GM19468 (cell line): ENCODE measurements around the gene TTC7B.

Experiments
- ATAC-seq: cut with Tn5 transposase; IDR thresholded peaks from one replicate; pipeline ENCODE4 v1.9.1; 2021; ENCODE audit warnings: mild to moderate bottlenecking, moderate library complexity, moderate number of reproducible peaks; ENCODE audit not compliant: unreplicated experiment; ENCODE audit errors: extremely low read depth

TTC7B gene

DNA sequence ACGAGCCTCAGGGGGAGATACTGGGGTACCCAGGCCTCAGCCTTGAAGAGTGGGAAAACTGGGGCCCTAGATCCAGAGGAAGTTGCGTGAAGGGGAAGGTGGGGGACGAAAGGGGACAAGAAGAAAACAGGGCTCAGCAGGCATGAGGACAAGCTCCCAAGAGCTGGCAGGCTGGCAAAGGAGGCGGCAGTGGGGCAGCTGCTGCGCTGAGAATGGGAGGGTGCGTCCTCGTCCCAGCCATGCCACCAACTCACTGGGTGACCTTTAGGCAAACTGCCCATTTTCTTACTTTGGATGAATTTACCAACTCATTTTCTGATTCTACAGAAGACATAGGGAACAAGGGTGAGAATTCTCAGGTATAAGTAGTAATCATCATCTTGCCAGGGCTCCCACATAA lies 133.6 kb downstream of the TTC7B start:
- no peak for ATAC-seq

DNA sequence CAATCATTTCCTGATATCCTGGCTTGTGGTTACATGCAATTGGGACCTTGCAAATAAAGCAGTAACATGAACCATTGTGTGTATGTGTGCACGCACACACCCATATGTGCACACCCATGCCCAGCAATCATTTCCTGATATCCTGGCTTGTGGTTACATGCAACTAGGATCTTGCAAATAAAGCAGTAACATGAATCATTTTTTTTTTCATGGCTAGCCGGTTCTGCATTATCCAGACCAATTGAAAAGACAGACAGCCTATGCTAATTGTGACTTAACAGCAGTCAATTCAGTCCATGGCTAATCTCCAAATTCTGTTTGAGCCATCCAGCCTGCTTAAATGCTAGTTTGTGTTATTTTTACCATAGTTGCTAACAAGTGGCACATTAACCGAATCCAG lies 134.3 kb downstream of the TTC7B start:
- no peak for ATAC-seq

DNA sequence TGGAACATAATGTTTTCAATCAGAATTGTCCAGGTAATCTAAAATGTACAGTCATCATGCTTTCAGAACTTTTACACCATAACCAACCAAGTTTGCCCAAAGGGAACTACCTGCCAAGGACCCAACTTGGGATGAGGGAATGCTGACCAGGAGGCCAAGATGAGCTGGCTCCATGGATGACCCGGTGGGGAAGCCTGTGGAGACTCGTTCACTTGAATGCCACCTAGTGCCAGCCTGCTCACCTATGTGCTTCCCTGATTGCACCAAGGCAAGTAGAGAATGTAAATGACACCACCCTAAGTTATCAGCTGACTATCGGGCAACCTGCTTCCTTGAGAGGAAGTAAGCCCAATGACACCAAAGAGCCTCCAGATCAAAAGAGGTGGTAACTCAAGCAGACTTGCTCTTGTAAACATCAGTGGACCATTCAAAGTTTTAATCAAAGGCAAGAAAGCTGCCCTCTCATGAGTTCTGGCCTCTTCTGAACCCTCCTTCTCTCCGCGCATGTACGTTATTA lies 137.3 kb downstream of the TTC7B start:
- no peak for ATAC-seq

DNA sequence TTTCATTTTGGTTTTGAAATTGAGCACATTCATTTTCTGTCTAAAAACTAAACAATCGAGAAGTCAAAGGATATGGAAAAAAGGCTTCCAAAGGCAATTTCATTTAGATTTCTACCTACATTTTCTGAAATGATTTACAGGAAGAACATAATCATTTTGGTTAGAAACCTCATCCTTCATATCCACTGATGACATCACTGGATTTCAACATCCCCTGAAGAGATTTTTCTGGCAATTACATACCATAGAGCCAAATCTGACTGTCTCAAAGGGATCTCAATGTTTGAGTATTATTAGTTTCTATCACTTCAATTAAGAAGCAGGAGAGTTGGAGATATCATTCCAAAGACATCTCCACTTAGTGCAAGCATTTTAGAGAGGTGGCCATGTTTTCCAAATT lies 137.8 kb downstream of the TTC7B start:
- ATAC-seq: no peak

DNA sequence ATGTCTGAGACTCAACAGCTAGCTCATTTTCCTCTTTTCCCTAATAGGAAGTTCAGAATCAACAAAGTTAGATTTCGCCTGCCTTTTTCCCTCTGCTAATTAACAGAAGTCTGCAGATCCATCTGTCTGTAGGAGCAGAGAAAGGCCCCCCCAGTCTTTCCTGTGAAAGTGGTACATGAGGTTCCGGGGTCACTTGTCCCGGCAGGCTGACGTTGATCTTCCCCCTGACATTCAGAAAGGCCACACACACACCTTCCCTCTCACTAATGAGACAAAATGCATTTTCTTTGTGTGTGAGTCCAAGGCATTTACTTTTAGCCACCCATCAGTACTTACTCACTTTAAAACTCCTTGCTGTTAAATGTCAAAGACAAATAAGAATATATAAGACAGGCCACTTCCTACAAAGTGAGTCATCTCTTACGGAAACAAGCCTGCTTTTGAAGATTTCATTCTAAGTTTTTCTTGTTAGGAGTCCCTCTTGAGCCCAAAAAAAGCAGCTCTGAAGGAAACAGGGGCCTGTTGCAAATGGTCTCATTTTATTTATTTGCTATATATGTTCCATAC lies 138.7 kb downstream of the TTC7B start:
- no peak for ATAC-seq

DNA sequence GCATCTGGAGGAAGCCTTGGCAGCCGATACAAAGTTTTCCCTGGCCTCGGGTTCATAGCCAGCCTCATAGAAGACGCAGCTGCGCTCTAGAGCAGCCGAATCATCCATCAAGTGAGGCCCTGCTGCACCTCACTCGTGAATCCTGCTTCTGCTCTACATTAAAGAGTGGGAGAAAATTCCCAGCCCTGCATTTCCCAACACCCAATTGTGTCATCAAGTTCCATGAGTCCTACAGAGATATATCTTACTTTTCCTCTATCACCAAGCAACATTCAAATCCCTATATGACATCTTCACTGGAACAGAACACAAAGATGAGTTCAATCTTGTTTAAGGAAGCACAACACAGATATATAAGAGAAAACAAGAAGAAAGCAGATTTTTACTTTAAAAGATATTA lies 139.3 kb downstream of the TTC7B start:
- no peak for ATAC-seq

DNA sequence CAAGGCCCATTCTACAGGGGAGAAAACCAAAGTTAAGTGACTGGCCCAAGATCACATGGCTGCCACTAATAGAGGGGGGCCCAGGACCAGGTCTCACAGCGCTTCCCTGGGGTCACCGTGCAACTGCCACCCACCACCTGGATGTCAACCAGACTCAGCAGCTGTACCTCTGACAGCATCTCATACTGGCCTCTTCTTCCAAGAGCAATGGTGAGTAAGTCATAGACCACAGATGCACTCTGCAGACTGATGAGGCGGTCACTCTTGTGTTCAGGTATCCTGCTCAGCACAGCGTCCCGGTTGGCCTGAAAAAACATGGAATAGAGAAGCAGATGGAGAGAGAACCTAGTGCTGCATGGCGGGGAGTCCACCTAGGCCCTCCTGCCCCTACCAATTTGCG lies 139.9 kb downstream of the TTC7B start:
- no peak for ATAC-seq

DNA sequence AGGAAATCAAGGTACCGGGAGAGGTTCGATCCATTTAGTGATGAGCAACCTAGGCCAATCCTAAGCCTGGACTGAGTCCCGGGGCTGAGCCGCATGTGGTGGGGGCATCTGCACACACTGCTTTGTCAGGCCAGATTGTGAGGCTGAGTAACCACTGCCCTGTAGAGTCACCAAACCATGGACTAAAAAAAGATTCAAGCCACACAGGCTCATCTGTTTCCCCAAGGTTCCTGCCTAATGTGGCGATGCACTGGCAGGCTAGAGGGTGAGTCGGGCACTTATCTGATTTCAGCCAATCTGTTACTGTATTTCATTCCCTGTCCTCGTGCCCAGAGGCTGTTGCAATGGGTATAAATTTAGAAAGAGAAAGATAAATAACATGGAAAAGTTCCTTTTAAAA lies 140.8 kb downstream of the TTC7B start:
- no peak for ATAC-seq

DNA sequence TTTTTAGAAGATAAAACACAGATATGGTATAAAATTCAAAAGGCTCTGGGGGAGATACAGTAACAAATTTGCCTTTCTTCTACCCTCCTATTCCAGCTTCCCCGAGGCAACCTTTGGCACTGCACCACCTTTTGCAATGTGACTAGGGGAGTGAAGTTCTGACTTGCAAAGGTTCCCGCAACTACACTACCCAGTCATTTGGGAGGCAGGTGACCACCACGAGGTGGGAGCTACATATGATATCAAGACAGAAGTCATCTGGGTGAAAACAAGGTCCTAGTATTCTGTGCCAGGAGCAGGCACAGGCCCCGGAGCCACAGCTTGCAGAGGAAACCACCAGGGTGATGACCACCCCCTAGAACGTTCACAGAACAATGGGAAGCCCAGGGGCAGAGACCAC lies 141.5 kb downstream of the TTC7B start:
- no peak for ATAC-seq

DNA sequence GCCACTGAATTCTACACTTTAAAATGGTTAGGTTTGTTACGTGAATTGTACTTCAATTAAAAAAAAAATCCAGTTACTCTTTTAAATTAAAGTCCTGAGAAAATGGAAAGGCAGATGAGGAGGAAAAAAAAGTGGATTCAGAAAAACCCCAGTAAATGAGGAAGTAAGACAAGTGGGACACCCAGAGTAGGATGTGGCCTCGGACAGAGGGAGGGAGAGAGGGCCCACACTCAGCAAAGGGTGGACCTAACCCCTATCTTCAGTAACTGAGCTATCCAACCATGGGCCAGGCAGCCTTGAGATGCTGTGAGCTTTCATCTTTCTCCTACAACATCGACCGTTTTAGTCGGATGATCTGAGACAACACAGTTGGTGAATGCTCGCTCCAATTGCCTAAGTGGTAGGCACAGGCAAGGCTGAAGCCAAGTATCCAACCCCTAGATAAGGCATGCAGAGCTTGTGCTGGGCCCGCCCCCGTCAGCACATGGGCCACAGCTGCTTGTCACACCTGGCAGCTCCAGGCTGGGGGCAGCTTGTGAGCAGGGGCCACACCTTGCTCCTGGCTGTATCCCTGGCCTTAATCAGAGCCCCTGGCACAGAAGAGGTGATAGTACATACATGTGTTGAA lies 142.1 kb downstream of the TTC7B start:
- no peak for ATAC-seq

DNA sequence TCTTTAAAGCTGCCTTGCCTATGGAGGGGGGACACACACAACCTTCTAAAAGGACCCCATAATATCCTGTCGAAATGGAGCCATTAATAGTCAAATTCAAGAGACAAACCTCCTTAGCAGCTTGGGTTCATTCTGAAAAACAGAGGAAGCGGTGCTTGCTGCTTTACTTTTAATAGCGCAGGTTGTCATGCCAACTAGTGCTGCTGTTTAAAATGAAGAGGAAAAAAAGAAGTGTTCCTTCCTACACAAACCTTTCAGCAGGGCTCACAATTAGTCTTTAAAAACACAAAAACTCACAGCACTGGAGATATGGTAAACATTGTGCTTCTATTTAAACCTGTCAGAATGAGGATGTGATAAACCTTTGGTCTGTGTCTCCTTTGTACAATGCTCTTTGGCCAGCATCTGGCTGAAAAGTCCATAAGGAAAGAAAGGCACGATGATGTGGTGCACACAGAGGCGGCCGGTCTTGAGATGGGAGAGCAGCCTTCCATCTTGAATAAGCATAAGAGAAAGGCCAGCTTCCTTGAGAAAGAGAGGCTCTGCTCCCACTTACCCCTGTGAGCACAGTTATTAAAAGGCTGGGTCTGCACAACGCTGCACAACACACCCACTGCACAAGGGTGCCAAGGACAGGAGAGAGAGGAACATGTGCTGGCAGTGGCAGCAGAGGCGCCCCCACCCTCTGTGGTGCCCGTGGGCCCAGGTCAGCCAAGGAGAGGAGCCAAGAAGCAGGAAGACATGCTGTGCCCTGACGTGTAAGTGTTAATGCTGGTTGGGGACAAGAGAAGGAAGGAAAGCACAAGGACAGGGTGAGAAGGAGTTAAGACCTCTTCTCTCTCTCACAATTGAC lies 144.6 kb downstream of the TTC7B start:
- ATAC-seq: no peak

DNA sequence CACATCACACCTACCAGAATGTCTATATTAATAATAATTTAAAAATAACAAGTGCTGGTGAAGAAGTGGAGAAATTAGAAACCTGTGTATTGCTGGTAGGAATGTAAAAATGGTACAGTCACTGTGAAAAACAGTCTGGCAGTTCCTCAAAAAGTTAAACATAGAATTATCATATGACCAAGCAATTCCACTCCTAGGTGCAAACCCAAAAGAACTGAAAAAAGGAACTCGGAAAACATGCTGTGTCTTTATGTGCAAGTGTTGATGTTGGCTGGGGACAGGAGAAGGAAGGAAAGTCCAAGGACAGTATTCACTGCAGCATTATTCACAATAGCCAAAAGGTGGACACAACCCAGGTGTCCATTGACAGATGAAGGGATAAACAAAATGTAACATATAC lies 146.5 kb downstream of the TTC7B start:
- ATAC-seq: no peak

DNA sequence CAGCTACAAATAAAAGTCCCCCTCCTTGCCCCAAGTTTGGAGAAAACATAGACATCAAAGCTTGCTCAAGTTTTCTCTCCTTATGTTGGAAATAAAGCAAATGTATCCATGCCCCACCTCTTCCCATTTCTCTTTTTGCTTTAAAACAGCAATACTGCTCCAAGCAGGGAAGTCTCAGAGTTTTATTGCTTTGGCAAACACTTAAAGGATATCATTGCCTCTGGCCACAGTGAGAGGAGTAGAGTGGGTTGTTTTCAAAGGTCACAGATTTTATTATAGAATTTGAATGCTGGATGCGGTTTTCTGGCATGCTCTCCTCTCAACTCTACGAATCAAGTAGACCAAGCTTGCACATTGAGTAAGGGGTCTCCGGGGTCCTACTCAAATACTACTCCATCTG lies 149.7 kb downstream of the TTC7B start:
- no peak for ATAC-seq

DNA sequence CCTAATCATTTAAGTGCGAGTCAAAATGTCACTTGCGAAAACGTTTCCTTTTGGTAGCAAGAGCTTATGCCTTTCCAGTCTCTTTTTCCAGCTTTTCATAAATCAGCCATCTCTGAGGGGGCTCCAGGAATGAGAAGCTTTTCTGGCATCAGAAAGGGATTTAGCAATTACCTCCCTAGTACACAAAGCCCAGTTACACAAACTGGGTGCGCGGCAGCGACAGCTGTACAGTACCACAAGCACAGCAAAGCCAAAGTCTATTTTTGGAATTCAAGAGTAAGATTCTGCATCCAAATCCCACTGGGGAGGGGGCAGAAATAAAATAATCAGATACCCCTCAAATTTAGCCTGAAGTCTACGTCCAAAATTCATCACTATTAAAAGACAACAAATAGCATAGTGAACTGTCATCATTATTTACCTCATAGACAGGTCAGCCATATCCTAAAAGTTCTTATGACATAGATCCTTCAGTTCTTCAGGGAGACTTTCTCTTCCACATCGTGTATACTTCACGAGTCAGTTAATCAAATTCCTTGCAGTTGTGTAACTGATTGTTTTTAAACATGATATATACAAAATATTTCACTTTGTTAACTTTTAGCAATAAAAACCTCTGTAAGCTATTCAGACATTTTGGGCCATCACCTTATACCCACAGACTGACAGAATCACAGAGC lies 150.8 kb downstream of the TTC7B start:
- no peak for ATAC-seq

DNA sequence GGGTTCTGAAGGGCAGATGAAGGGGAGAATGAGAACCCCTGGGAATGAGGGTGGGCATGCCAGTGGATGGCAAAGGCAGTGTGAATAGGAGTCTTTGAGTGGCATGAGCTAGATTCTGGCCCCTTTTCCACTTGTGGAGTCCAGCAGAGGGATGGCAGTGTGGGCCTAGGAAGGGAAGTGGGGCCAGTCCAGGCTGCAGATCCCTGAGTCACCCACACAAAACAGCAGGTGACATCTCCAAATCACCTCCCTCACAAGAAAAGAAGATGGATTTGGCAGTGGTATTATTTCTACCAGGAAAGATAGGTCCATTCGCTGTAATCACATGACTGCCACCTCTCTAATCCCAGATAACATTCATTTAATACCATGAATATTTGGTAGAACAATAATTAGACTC lies 151.3 kb downstream of the TTC7B start:
- ATAC-seq: no peak

DNA sequence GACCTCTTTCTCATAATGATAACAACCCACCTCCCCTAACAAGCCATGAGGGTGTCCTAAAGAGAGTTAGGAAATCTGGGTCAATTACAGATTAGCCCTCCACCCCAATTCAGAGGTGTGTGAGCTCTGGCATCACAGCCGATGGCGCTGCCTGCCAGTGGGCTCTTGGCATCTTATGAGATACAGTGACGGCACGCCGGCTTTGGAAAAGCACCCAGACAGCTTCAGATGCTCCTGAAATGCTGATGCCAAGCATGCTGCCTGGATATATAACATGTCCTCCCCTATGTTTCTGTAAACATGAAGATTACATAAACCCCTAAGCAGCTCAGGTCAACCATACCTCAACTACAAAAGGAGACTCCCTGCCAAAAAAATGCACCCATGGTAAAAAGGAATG lies 152.6 kb downstream of the TTC7B start:
- ATAC-seq: no peak

DNA sequence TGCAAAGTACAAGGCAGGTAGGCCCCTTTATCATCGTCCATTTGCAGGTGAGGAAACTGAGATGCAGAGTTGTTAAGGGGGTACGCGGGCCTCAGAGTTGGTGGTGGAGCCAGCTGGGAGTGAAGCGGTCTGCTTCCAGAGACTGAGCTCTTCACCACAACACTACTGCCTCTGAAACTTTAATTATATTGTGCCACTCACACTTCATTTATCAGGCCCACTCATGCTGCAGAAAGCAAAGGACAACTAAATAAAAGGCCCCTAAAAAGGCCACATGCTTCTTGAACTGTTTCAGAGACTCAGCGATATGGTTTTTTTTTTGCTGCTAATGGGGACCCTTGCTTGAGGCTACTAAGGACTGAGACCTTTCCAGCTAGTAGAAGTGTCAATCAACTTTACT lies 153.1 kb downstream of the TTC7B start:
- ATAC-seq: no peak

DNA sequence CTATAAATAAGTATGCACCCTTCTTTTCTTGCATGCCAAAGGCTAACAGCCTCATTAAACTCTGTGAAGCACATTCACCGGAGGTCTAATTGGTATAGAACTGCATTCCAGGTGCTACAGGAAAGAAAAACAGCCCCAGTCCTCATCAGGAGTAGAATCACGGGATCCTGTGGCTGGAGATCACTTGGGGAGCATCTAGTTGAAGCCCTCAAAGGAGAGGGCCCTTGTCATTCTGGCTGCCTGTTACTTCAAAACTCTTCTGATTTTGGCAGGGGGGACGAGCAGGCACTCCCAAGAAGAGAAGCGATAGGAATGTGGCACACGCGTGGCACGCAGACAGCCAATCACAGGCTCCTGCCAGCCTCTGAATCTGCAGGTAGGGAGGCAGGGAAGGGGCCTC lies 154.4 kb downstream of the TTC7B start:
- no peak for ATAC-seq

DNA sequence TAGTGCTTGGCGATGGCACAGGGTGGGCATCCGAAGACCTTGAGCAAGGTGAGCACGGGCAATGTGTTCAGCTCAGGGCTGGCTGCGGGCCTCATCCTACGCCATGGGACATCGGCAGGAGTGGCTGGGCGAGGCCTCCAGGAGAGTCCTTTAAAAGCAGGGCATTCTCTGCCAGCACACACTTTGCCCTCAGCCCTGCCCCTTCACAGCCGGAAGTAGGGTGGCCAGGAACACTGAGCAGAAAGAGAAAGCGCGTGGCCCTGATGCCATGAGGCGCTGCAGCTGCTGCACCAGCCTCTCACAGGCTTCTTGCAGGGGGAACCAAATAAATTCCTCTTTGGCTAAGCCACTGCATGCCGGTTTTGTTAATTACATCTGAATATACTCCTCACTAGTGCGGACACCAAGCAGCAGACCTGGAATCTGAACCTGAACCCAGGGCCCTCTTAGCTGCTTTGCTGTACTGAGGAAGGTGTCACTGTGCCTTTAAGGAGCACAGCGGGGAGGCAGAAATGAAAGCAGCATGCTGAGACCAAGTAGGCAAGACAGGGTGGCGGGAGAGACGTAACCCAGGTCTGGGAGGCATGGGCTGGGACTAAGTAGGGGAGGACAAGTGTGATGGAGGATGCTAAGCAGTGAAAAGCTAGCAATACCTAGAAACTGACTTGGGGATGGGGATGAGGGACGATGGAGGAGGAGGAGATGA lies 155.2 kb downstream of the TTC7B start:
- no peak for ATAC-seq

DNA sequence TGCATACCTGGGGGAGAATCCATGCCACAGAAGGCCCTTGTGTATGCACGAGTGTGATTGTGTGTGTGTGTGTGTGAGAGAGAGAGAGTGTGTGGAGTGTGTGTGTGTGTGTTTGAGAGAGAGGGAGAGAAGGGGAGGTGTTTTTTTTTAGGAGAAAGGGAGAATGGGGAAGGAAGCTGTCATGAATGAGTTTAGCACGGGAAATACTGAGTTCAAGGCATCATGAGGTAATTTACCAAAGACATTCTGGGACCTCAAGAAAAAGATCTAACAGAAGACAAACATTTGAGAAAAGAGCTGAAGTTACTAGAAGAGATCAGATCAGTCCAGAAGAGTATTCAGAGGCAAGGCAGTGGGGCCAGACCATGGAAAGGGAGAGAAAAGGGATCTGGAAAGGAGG lies 157.1 kb downstream of the TTC7B start:
- no peak for ATAC-seq
